ENCODE data around the gene SNIP1.
A peak's percentile ranks its signal among the peaks of the same experiment; 100 is the strongest.
"Not testable (repeated sequence)": the region's sequence is repeated elsewhere in the genome, so short reads cannot be mapped to it uniquely, and the experiment has no call there.

SNIP1 gene

GRCh38 chr1:37558411-37558810 is 4.3 kb upstream of the SNIP1 start:
- DNase-seq: no peak

DNA sequence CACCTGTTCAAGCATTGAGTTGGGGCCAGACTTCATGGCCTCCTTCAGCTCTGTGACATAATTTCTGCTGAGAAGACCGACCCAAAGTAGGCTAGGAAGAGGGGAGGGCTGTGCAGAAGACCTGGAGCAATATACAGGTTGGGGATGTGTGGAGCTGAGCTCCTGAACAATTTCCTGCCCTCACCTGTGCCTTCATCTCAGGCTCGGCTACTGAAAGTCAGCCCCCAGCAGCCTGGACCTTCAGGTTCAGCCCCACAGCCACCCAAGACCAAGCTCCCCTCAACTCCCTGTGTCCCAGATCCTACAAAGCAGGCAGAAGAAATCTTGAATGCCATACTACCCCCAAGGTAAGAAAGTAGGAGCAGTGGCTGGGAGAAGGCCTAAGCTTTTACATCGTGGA is 3.3 kb upstream of the SNIP1 start:
- no peak for DNase-seq

GRCh38 chr1:37556712-37557196 is 2.7 kb upstream of the SNIP1 start, which contains the start of gene DNALI1:
TSS of gene DNALI1 (plus strand) at chr1:37556940. CDS start at chr1:37556995, 55 bp downstream.
- DNase-seq: peak; percentile 92

- no peak for DNase-seq
These were observed 531 bp downstream of the SNIP1 start for GRCh38 chr1:37553598-37553926.

DNA sequence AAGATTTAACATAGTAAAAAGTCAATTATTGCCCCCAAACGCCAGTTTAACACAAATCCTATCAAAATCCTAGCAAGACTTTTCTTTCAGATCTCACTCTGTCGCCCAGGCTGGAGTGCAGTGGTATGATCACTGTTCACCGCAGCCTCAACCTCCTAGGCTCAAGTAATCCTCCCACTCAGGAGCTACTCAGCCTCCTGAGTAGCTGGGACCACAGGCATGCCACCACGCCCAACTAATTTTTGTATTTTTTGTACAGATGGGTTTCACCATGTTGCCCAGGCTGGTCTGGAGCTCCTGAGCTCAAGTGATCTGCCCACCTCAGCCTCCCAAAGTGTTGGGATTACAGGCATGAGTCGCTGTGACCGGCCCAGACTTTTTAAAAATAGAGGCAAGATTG is 4.8 kb downstream of the SNIP1 start:
- DNase-seq: no peak

DNA sequence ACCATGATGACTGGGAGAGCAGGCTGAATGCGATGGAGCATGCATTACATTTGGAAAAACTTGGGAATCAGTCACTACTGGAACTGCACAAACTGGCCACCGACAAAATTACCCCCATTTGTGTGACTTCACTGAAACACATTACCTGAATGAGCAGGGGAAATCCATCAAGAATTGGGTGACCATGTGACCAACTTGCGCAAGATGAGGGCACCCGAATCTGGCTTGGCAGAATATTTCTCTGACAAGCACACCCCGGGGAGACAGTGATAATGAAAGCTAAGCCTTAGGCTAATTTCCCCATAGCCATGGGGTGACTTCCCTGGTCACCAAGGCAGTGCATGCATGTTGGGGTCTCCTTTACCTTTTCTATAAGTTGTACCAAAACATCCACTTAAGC is 9.1 kb downstream of the SNIP1 start:
- no peak for DNase-seq

GRCh38 chr1:37544530-37544929 is 9.6 kb downstream of the SNIP1 start:
- no peak for DNase-seq

DNA sequence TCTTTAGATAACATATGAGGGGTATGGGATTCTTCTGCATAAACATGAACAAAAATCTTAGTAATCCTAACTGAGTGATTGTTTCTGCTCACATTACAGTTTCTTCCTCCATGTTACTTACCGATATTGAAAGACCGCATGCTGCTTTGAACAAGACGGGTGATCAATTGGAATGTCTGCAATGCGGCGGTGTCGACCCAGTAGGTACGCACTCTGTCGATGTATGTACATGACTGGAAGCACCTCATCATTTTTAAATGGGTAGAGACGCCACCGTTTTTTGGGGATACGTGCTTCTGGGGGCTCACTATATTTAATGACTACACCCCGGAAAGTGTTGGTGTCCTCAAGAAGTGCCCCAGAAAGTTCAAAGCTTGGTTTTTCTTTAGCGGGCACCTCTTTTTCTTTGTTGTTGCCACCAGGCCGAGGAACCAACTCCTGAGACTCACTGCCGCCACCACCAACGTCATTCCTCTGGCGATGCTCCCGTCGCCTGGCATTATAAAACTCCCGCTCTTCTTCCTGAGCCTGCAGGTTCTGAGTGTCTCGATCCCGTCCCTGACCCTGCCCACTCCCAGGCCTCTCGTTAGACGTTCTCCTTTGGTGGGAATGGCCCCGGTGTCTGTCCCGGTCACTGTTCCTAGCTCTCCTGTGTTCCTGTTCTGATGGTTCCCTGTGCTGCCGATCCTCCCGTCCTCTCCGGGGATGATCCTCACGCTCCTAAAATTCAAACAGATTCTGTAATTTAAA is 13.9 kb downstream of the SNIP1 start:
- DNase-seq: no peak

GRCh38 chr1:37539154-37539553 is 14.9 kb downstream of the SNIP1 start:
- not testable (repeated sequence) for DNase-seq

DNA sequence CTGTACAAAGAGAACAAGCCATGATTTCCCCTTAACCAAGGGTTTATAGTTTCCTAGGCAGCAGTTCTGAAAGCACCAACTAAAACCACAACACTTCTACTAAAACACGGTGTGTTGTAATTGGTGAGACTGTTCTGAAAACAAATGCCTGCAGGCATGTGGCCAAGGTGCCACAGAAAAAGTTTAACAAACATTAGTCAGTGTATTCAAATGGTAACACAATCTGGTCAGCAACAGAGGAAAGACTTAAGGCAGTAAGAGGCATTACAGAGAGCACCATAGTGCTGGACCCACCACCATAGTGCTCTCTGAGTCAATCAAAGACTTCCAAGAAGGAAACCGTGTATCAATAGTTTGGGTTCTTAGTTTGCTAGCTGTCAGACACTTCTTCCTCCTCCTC is 16.7 kb downstream of the SNIP1 start:
- DNase-seq: no peak

DNA sequence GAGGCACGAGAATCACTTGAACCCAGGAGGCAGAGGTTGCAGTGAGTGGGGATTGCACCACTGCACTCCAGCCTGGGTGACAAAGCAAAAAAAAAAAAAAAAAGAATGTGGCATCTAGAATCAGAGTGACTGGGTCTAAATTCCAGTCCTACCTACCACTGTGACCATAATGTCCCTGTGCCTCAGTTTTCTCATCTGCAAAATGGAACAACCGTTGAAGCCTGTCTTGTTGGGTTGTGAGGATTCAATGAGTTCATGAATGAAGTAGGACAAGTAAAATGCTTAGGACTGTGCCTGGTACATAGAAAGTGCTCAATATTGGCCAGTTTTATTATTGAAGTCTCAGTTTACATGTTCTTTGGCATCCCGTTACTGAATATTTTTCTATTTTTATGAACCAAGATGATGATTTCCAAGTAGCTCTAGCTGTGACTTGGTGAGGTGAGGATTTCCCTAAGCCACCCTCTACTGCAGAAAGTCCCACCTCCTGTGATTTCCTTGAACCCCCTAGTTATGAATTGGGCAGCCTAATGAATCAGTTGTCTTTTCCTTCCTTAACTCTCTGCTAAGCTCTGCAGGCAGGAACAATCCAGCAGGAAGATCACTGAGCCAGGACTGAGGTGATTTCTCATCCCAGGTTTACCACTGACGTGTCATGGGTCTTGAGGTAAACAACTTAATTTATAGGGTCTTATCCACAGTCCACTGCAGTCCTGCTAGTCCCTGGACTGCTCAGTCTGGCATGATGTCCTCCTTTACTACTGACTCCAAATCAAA is 20.6 kb downstream of the SNIP1 start:
- no peak for DNase-seq

DNA sequence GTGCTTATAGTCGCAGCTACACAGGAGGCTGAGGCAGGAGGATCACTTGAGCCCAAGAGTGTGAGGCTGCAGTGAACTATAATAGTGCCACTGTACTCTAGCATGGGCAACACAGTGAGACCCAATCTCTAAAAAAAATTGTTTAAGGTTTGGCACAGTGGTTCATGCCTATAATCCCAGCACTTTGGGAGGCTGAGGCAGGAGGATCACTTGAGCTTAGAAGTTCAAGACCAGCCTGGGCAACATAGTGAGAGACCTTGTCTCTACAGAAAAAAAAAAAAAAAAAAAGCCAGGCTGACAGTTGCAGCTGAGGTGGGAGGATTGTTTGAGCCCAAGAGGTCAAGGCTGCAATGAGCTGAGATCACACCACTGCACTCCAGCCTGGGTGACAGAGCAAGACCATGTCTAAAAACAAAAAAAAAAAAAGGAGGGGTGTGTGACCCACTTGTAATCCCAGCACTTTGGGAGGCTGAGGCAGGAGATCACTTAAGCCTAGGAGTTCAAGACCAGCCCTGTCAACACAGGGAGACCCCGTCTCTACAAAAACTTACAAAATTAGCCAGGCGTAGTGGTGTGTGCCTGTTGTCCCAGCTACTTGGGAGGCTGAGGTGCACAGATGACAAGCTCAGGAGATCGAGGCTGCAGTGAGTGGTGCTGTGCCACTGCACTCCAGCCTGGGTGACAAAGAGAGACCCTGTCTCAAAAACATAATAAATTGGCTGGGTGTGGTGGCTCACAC is 21.5 kb downstream of the SNIP1 start:
- DNase-seq: not testable (repeated sequence)

DNA sequence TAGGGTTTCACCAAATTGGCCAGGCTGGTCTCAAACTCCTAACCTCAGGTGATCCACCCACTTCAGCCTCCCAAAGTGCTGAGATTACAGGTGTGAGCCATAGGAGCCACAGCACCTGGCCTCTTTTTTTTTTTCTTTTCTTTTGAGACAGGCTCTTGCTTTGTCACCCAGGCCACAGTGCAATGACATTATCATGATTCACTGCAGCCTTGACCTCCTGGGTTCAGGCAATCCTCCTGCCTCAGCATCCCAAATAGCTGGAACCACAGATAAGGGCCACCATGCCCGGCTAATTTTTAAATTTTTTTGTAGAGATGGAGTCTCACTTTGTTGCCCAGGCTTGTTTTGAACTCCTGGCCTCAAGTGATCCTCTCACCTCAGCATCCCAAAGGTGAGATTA is 24.2 kb downstream of the SNIP1 start:
- DNase-seq: not testable (repeated sequence)

DNA sequence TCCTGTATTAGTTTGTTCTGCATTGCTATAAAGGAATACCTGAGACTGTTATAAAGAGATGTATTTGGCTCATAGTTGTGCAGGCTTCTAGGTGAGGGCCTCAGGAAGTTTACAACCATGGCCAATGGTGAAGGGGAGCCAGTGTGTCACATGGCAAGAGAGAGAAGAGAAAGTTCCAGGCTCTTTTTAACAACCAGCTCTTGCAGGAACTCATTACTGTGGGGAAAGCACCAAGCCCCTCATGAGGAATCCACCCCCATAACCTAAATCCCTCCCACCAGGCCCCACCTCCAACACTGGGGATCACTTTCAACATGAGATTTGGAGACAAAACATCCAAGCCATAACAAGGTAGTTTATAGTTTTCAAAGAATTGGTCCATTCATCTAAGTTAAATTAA is 34.5 kb downstream of the SNIP1 start:
- no peak for DNase-seq

GRCh38 chr1:37518929-37519328 is 35.2 kb downstream of the SNIP1 start:
- DNase-seq: not testable (repeated sequence)

DNA sequence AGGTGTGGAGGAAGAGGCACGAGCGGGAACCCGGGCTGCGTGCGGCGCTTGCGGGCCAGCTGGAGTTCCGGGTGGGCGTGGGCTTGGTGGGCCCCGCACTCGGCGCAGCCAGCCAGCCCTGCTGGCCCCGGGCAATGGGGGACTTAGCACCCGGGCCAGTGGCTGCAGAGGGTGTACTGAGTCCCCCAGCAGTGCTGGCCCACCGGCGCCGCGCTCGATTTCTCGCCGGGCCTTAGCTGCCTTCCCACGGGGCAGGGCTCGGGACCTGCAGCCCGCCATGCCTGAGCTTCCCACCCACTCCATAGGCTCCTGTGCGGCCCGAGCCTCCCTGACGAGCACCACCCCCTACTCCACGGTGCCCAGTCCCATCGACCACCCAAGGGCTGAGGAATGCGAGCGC is 35.9 kb downstream of the SNIP1 start:
- DNase-seq: not testable (repeated sequence)

- DNase-seq: no peak
These were observed 36.5 kb downstream of the SNIP1 start for GRCh38 chr1:37517569-37517968.

DNA sequence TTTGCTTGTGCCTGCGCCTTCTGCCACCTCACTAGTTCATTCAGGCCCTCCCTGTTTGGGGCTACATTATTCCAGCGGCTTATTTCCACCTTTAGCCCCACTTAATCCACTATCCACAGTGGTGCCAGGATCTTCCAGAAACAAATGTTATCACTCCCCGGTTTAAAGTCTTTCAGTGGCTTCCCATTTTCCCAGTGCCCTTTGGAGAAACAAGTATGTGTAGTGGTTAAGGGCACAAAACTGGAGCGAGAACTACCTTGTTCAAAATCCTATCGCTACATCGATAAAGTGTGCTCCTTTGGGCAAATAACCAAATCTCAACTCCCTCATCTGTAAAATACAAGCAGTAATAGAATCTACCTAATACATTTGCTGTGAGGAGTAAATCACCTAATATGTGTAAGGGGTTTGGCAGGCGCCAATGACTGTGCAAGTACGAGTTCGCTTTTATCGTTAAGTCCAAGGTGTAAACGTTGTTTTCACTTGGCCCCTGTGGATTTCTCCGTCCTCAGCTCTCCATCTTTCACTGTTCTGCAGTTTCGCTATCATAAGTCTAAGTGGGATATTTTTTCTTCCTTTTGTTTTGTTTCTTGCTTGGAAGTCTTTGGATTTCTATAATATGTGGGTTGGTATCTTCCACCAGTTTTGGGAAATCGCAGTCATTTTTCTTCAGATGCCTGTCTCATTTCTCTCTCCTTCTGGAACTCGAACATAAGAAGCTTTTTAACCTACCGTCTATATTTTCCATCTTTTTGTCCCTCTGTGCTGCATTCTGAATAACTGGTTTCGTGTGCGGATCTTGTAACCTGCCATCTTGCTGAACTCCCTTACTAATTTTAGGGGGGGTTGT is 38.7 kb downstream of the SNIP1 start:
- no peak for DNase-seq

- DNase-seq: peak; percentile 89
These were observed 39.5 kb downstream of the SNIP1 start, which contains the start of gene MEAF6 for GRCh38 chr1:37514350-37515184. TSS of gene MEAF6 (minus strand) at chr1:37514766. CDS start at chr1:37514746, 20 bp downstream.

- DNase-seq: peak; percentile 74
These were observed 40.2 kb downstream of the SNIP1 start for GRCh38 chr1:37513795-37514349.

DNA sequence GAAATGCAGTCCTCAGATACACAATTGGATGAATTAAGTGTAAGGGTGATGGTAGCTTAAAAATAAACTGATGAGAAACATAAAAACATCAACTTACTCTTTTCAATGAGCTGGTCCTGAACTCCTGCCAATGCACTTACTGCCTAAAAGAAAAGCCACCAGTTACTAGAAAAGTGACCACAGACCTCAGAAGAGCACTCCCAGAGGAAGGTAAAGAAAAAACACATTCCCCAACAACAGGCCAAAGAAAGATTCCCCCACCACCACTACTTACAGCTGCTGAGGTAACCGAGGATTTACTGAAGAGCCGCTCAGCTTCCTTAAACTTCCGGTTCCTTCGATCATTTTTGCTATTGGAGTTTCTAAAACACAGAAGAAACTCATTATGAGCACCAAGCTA is 44.9 kb downstream of the SNIP1 start:
- DNase-seq: no peak
